Fibroblast of skin of left quadriceps (primary cell): Measurements from ENCODE around the gene AVPI1.

Experiments used
- DNase-seq, 2 experiments: peaks; one replicate each; pipeline ENCODE4 v3.0.0-alpha.2; 2013; ENCODE audit warnings: low read depth in 2 of 2

The AVPI1 gene

GRCh38 chr10:97686962-97687784 lies at the start of gene AVPI1:
Gene AVPI1, minus strand, starts transcription at chr10:97687241. Its CDS starts 7,336 bp downstream, at chr10:97679905.
- peak; percentile 93 to 94 for DNase-seq

GRCh38 chr10:97736403-97736901 lies 49.4 kb upstream of the AVPI1 start:
- no peak for DNase-seq

- DNase-seq: no peak
Measured at GRCh38 chr10:97734021-97734420, 47.0 kb upstream of the AVPI1 start.

GRCh38 chr10:97733256-97733655 lies 46.2 kb upstream of the AVPI1 start:
- DNase-seq: no peak

GRCh38 chr10:97732052-97732359 lies 45.0 kb upstream of the AVPI1 start:
- DNase-seq: no peak

- peak in 1 of 2 experiments; percentile 48 for DNase-seq
Measured at GRCh38 chr10:97731346-97732051, 44.5 kb upstream of the AVPI1 start.

GRCh38 chr10:97729014-97729413 lies 42.0 kb upstream of the AVPI1 start:
- no peak for DNase-seq

GRCh38 chr10:97726636-97727178 lies 39.7 kb upstream of the AVPI1 start:
- peak in 1 of 2 experiments; percentile 50 for DNase-seq

GRCh38 chr10:97724341-97724941 lies 37.4 kb upstream of the AVPI1 start:
- DNase-seq: no peak

- no peak for DNase-seq
Measured at GRCh38 chr10:97723001-97723400, 36.0 kb upstream of the AVPI1 start.

- DNase-seq: no peak
Measured at GRCh38 chr10:97721871-97722780, 35.1 kb upstream of the AVPI1 start.

- no peak for DNase-seq
Measured at GRCh38 chr10:97719602-97720001, 32.6 kb upstream of the AVPI1 start.

GRCh38 chr10:97718659-97719142 lies 31.7 kb upstream of the AVPI1 start:
- no peak for DNase-seq

GRCh38 chr10:97718178-97718577 lies 31.1 kb upstream of the AVPI1 start:
- DNase-seq: no peak

GRCh38 chr10:97717627-97718026 lies 30.6 kb upstream of the AVPI1 start:
- no peak for DNase-seq

GRCh38 chr10:97715259-97715874 lies 28.3 kb upstream of the AVPI1 start:
- DNase-seq: no peak

- DNase-seq: peak; percentile 56 to 64
Measured at GRCh38 chr10:97714401-97715258, 27.6 kb upstream of the AVPI1 start.

- DNase-seq: no peak
Measured at GRCh38 chr10:97713826-97714400, 26.9 kb upstream of the AVPI1 start.

- DNase-seq: peak; percentile 74 to 76
Measured at GRCh38 chr10:97713339-97713825, 26.3 kb upstream of the AVPI1 start, which contains the start of gene MARVELD1. Gene MARVELD1, plus strand, starts transcription at chr10:97713730. Its CDS starts 147 bp downstream, at chr10:97713877.
